ENCODE data around the gene MRPS6.

DNA sequence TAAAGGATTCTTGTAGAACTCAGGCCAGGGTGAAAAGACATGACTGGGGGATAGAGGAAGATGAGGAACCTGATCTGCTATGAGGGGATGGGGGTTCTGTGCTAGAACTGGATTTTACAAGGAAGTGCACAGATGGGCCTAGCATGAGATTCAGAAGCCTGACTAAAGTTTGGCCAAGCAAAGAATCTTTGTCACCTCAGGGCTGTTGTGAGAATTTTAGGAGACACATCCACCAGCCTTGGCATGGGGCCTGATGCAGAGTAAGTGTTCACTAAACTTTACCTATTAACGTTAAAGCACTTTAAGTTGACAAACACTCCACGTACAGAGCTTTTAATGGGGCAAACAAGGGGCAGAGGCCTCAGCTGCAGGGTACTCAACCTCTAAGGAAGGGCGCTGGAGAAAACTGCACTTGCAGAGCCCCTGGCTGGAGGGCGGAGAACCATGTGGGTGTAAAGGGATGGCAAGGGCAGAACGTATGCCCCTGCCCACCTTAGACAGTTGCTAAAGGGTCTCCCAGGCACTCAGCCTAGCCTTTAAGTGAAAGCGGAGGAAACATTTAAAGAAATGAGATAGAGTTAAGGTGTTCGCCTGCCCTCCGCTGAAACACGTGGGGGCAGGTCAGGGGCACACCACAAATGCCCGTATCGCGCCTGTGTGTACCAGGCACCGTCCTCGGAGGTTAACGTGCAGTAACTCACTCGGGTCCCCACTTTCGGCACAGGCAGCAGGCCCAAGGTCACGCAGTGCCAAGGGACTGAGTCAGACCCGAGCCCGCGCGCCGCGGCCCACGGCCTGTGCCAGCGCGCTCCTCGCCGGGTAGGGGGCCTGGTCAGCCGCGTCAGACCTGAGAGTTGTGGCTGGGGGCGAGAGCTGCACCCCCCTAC, 990 bp upstream of the MRPS6 start:
- no peak for TF ChIP-seq POLR2A (IDR thresholded peaks at IDR 0.05; ENCODE audit: low read length)
- TF ChIP-seq GATA1 (IDR thresholded peaks at IDR 0.05; ENCODE audit: low read depth, low read length) = no peak
